ENCODE data around the gene TCL1A. TPM values are rescaled to one million over a fixed set of nuclear protein-coding genes. Genes with fewer than 3 reads are reported as not detected.

Gene TCL1A
- total RNA-seq, 1 experiment from 2014 or later = 0.30 TPM

GRCh38 chr14:95666450-95666849, 47.5 kb downstream of the TCL1A start:
- ChIA-PET RAD21 (ENCODE audit: low non-redundant PET in 1 of 2, low total read pairs in 2 of 2, uncharacterized antibody in 2 of 2, unreplicated experiment in 2 of 2) (no interaction called here), CTCF (no interaction called here), POLR2A (no interaction called here)
- Histone ChIP-seq H3K36me3 (ENCODE audit: control insufficient read depth in 1 of 2, insufficient read depth in 2 of 2, low read length in 2 of 2) (no peaks in the 10 kb centered on the region), H3K9ac (ENCODE audit: low read length) (no peak overlapping the region), H3K4me2 (ENCODE audit: low read length) (no peak overlapping the region), H3K27me3 (ENCODE audit: insufficient read depth, low read length) (peaks cover 12% of the 10 kb centered on the region), H3K9me2 (ENCODE audit: insufficient read depth) (no peaks in the 10 kb centered on the region), H4K20me1 (ENCODE audit: insufficient read depth) (no peaks in the 10 kb centered on the region), H3K4me1 (ENCODE audit: control insufficient read depth in 1 of 2, insufficient read depth in 2 of 2, low read length in 2 of 2) (peaks cover 0 to 3% of the 10 kb centered on the region in 2 experiments; a peak in 1 of 4 replicates), H3K27ac (ENCODE audit: low read depth, low read length) (no peak overlapping the region), H3K4me3 (replicated peaks in 1 of 2; ENCODE audit: low read depth in 1 of 2, low read length in 2 of 2) (no peak overlapping the region), H3K9me3 (ENCODE audit: control insufficient read depth in 1 of 2, insufficient read depth in 1 of 2, low read depth in 1 of 2, low read length in 2 of 2) (no peaks in the 10 kb centered on the region), H3K79me2 (ENCODE audit: insufficient read depth, low read length) (no peaks in the 10 kb centered on the region), H2AFZ (ENCODE audit: low read depth, low read length, poor library complexity, severe bottlenecking) (no peak overlapping the region)
- DNase-seq (ENCODE audit: low read depth, low spot score) (no peak), ATAC-seq (no peak)
- TF ChIP-seq ATF3 (IDR thresholded peaks at IDR 0.05) (no peak), EGR1 (IDR thresholded peaks at IDR 0.05; ENCODE audit: low read depth) (no peak), CBX3 (IDR thresholded peaks at IDR 0.05; ENCODE audit: low read depth) (no peak), POLR2A (IDR thresholded peaks at IDR 0.05; ENCODE audit: borderline replicate concordance, extremely low read depth, insufficient read depth, insufficient read length) (no peak), SIN3A (IDR thresholded peaks at IDR 0.05; ENCODE audit: low read depth) (no peak), ELF1 (IDR thresholded peaks at IDR 0.05; ENCODE audit: borderline replicate concordance, low read depth) (no peak), YY1 (IDR thresholded peaks at IDR 0.05; ENCODE audit: extremely low read depth, insufficient replicate concordance, low read depth, low read length) (no peak), POLR2AphosphoS5 (IDR thresholded peaks at IDR 0.05; ENCODE audit: low read depth, low read length) (no peak), JUND (IDR thresholded peaks at IDR 0.05) (no peak), FOSL1 (IDR thresholded peaks at IDR 0.05; ENCODE audit: low read depth) (no peak), ZNF274 (IDR thresholded peaks at IDR 0.05; ENCODE audit: low read depth, low read length) (no peak), CEBPB (IDR thresholded peaks at IDR 0.05; ENCODE audit: low read depth) (no peak), TCF7L2 (IDR thresholded peaks at IDR 0.05; ENCODE audit: borderline replicate concordance, extremely low read depth, insufficient read depth, insufficient read length) (no peak), EZH2 (IDR thresholded peaks at IDR 0.05) (no peak)
- TF ChIP-seq, protein P1, sequence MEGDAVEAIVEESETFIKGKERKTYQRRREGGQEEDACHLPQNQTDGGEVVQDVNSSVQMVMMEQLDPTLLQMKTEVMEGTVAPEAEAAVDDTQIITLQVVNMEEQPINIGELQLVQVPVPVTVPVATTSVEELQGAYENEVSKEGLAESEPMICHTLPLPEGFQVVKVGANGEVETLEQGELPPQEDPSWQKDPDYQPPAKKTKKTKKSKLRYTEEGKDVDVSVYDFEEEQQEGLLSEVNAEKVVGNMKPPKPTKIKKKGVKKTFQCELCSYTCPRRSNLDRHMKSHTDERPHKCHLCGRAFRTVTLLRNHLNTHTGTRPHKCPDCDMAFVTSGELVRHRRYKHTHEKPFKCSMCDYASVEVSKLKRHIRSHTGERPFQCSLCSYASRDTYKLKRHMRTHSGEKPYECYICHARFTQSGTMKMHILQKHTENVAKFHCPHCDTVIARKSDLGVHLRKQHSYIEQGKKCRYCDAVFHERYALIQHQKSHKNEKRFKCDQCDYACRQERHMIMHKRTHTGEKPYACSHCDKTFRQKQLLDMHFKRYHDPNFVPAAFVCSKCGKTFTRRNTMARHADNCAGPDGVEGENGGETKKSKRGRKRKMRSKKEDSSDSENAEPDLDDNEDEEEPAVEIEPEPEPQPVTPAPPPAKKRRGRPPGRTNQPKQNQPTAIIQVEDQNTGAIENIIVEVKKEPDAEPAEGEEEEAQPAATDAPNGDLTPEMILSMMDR (IDR thresholded peaks at IDR 0.05 in 2 of 3, conservative IDR thresholded peaks at IDR 0.05 in 1 of 3; ENCODE audit: borderline replicate concordance in 1 of 3, insufficient read depth in 1 of 3, low read depth in 2 of 3, low read length in 2 of 3) = no peak
- BruUV-seq (replicated peaks) = no TSS peak
- intact Hi-C loops (cut with micrococcal nuclease) = no loop called here

Data from HCT116 (cell line).